ENCODE measurements around the gene SHISA7. TPM values are rescaled to one million over a fixed set of nuclear protein-coding genes. Genes with fewer than 3 reads are reported as not detected.

The SHISA7 gene
- polyA plus RNA-seq, 1 of the 3 experiments (the other 2 are of a cell fraction): 0.02 TPM

- TF ChIP-seq FOXJ3 (CRISPR knock-in tag; IDR thresholded peaks at IDR 0.05): no peak
- peak; percentile 86 for TF ChIP-seq MXI1 (IDR thresholded peaks at IDR 0.05; ENCODE audit: low read depth, low read length)
Measured at GRCh38 chr19:55484593-55485438, 41.7 kb upstream of the SHISA7 start, which contains the start of gene NAT14 (continued).

GRCh38 chr19:55483706-55484592, 40.8 kb upstream of the SHISA7 start:
- POLR2A ChIA-PET: interaction anchor here (1.2 to 2.3 kb wide), 2 partner anchors 8 to 20 kb away, joined by 8 to 15 read pairs; partner anchors contain the start of gene ZNF628
- WGBS (ENCODE audit: low lambda C conversion rate): 90% methylated on average over 18 of the region's 46 CpGs

More at GRCh38 chr19:55483706-55484592, 40.8 kb upstream of the SHISA7 start:
- no peaks in the 10 kb centered on the region for H3K9me2 ChIP-seq
- peak overlapping the region; percentile 69 to 80 for H3K4me3 ChIP-seq (ENCODE audit: low read depth in 2 of 2, low read length in 1 of 2)
- peaks cover 29% of the 10 kb centered on the region for H3F3A ChIP-seq (replicated peaks; ENCODE audit: insufficient read depth)
- CTCF ChIA-PET: interaction anchor here (1.1 to 15.1 kb wide), 5 partner anchors 13 to 149 kb away, joined by 3 to 162 read pairs (median 6); no protein-coding TSS in a partner anchor
- peaks cover 0 to 7% of the 10 kb centered on the region in 2 experiments for H3K36me3 ChIP-seq (replicated peaks in 1 of 2; ENCODE audit: control insufficient read depth in 1 of 2, insufficient read depth in 2 of 2, low read length in 1 of 2)
- H3K4me2 ChIP-seq: peak overlapping the region; percentile 91
- no peaks in the 10 kb centered on the region for H3K27me3 ChIP-seq (ENCODE audit: insufficient read depth)
- no peak overlapping the region for H2AFZ ChIP-seq (ENCODE audit: low read depth)
- H3K79me2 ChIP-seq (ENCODE audit: insufficient read depth): peaks cover 27% of the 10 kb centered on the region
- peaks cover 30 to 38% of the 10 kb centered on the region in 2 experiments; a peak in 3 of 4 replicates for H3K4me1 ChIP-seq (ENCODE audit: control insufficient read depth in 1 of 2, insufficient read depth in 2 of 2, low read depth in 1 of 2, low read length in 1 of 2)
- peak overlapping the region; percentile 86 for H3K9ac ChIP-seq
- peak overlapping the region; percentile 95 to 97 for H3K27ac ChIP-seq (ENCODE audit: low read depth in 2 of 2, low read length in 1 of 2)
- no peaks in the 10 kb centered on the region for H3K9me3 ChIP-seq
- TF ChIP-seq GABPA (IDR thresholded peaks at IDR 0.05; ENCODE audit: low read depth) (no peak), USF2 (IDR thresholded peaks at IDR 0.05; ENCODE audit: borderline replicate concordance, low read depth, low read length) (no peak), RAD21 (IDR thresholded peaks at IDR 0.05; ENCODE audit: low read length) (no peak), NRF1 (IDR thresholded peaks at IDR 0.05; ENCODE audit: low read depth, low read length) (no peak), RCOR1 (IDR thresholded peaks at IDR 0.05; ENCODE audit: low read length) (no peak), POLR2AphosphoS5 (IDR thresholded peaks at IDR 0.05; ENCODE audit: low read depth, low read length) (no peak), USF1 (IDR thresholded peaks at IDR 0.05; ENCODE audit: borderline replicate concordance, low read depth) (no peak), SMC3 (IDR thresholded peaks at IDR 0.05; ENCODE audit: low read depth, low read length) (no peak), YY1 (IDR thresholded peaks at IDR 0.05; ENCODE audit: low read depth) (no peak), RXRA (IDR thresholded peaks at IDR 0.05; ENCODE audit: borderline replicate concordance, low read depth) (no peak), ELF1 (IDR thresholded peaks at IDR 0.05) (no peak), MAX (IDR thresholded peaks at IDR 0.05; ENCODE audit: low read depth) (no peak)
- TF ChIP-seq, protein P1, sequence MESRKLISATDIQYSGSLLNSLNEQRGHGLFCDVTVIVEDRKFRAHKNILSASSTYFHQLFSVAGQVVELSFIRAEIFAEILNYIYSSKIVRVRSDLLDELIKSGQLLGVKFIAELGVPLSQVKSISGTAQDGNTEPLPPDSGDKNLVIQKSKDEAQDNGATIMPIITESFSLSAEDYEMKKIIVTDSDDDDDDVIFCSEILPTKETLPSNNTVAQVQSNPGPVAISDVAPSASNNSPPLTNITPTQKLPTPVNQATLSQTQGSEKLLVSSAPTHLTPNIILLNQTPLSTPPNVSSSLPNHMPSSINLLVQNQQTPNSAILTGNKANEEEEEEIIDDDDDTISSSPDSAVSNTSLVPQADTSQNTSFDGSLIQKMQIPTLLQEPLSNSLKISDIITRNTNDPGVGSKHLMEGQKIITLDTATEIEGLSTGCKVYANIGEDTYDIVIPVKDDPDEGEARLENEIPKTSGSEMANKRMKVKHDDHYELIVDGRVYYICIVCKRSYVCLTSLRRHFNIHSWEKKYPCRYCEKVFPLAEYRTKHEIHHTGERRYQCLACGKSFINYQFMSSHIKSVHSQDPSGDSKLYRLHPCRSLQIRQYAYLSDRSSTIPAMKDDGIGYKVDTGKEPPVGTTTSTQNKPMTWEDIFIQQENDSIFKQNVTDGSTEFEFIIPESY (IDR thresholded peaks at IDR 0.05; ENCODE audit: borderline replicate concordance, low read depth): no peak
- DNase-seq: no peak
- H4K20me1 ChIP-seq (ENCODE audit: insufficient read depth): no peaks in the 10 kb centered on the region
